T-cell (primary cell): Measurements from ENCODE around the gene HLA-A. TPM values are rescaled to one million over a fixed set of nuclear protein-coding genes. Genes with fewer than 3 reads are reported as not detected.

Source experiments
- ATAC-seq, 4 experiments: fragments of 200-7000 bp in 3 of 4; fragments of 150-1000 bp in 1 of 4; cut with Tn5 transposase; replicated peaks in 1 of 4; 1 replicate in 3 of 4; 2 replicates in 1 of 4; pipeline ENCODE4 v1.10.0; 2021; ENCODE audit warnings: moderate library complexity in 3 of 4, mild to moderate bottlenecking in 2 of 4, moderate number of reproducible peaks in 1 of 4
- CTCF ChIA-PET, 2 donors: fragments of 300-600 bp; sonication (Branson Sonifier 250); formaldehyde crosslinking; loops; one replicate each; lab custom pipeline; 2022; ENCODE audit warnings: antibody characterized with exemption in 2 of 2; lab: Charles Lee
- POLR2A ChIA-PET, 2 donors: fragments of 300-600 bp; sonication (Branson Sonifier 250); formaldehyde crosslinking; loops; one replicate each; lab custom pipeline; 2022; ENCODE audit warnings: antibody characterized with exemption in 2 of 2; lab: Charles Lee
- DNase-seq, 35 experiments: peaks; one replicate each; pipeline versions ENCODE4 v3.0.0 to v3.0.0-alpha.2; 2013 to 2023
- H3K27ac ChIP-seq: one replicate; pipeline ENCODE4 v1.5.1; 2013; ENCODE audit warnings: low read length
- H3K27me3 ChIP-seq, 2 experiments: replicated peaks in 1 of 2; 1 replicate in 1 of 2; 2 replicates in 1 of 2; pipeline versions ENCODE4 v1.6.1 to v1.7.0; 2013; ENCODE audit warnings: low read length in 1 of 2, mixed read lengths in 1 of 2; ENCODE audit not compliant: control insufficient read depth in 2 of 2, insufficient read depth in 2 of 2; ENCODE audit errors: extremely low read depth in 1 of 2
- H3K36me3 ChIP-seq, 2 donors: 1 replicate in 1 of 2; 2 replicates in 1 of 2; pipeline versions ENCODE4 v1.6.1 to v1.7.0; 2013; ENCODE audit warnings: low read length in 1 of 2; ENCODE audit not compliant: control insufficient read depth in 2 of 2, insufficient read depth in 1 of 2; ENCODE audit errors: extremely low read depth in 1 of 2
- H3K4me1 ChIP-seq, 2 experiments: 1 replicate in 1 of 2; 2 replicates in 1 of 2; pipeline versions ENCODE4 v1.6.1 to v1.7.0; 2013; ENCODE audit warnings: low read length in 2 of 2, mixed read lengths in 1 of 2; ENCODE audit not compliant: insufficient read depth in 2 of 2, control insufficient read depth in 1 of 2; ENCODE audit errors: extremely low read depth in 1 of 2
- H3K4me3 ChIP-seq, 2 donors: 1 replicate in 1 of 2; 2 replicates in 1 of 2; pipeline versions ENCODE4 v1.5.1 to v1.7.0; 2013; ENCODE audit warnings: mild to moderate bottlenecking in 2 of 2, low read length in 1 of 2, moderate library complexity in 1 of 2; ENCODE audit not compliant: control insufficient read depth in 1 of 2; ENCODE audit errors: extremely low read depth in 1 of 2
- H3K9me3 ChIP-seq: 2 replicates; pipeline ENCODE4 v1.7.0; 2013
- H3K27ac Mint-ChIP-seq, 2 donors: one replicate each; pipeline ENCODE4 v1.8.0; 2020 to 2021; ENCODE audit warnings: mild to moderate bottlenecking in 2 of 2, mixed read lengths in 2 of 2
- H3K27me3 Mint-ChIP-seq, 2 donors: one replicate each; pipeline ENCODE4 v1.8.0; 2021 to 2022; ENCODE audit warnings: mixed read lengths in 2 of 2
- H3K36me3 Mint-ChIP-seq: one replicate; pipeline ENCODE4 v1.8.0; 2021; ENCODE audit warnings: mixed read lengths
- H3K4me1 Mint-ChIP-seq, 3 donors: one replicate each; pipeline ENCODE4 v1.8.0; 2020 to 2022; ENCODE audit warnings: mixed read lengths in 3 of 3, mild to moderate bottlenecking in 1 of 3
- H3K4me3 Mint-ChIP-seq, 3 donors: one replicate each; pipeline ENCODE4 v1.8.0; 2020 to 2022; ENCODE audit warnings: mild to moderate bottlenecking in 3 of 3, mixed read lengths in 3 of 3, moderate library complexity in 3 of 3
- H3K9me3 Mint-ChIP-seq, 3 donors: one replicate each; pipeline ENCODE4 v1.8.0; 2020 to 2022; ENCODE audit warnings: mixed read lengths in 3 of 3
- WGBS: methylation state at CpG from one replicate; pipeline ENCODE4 v1.1.5; 2013; ENCODE audit warnings: missing lambda C conversion rate; ENCODE audit not compliant: insufficient coverage; 5-methylcytosine and 5-hydroxymethylcytosine counted together
- total RNA-seq, 35 experiments: library from RNA in 6 of 35; stranded (reverse) in 6 of 35; fragments of 120-200 nt in 1 of 35; gene quantifications; one replicate each; pipeline versions ENCODE4 v1.2.1 to v1.2.4 and lab custom pipeline; 2013 to 2026

The HLA-A gene
- total RNA-seq, 5 donors from 2014 or later (not counting 1 experiment from before 2014, with no cell fraction given) = 1,578 to 2,596 (median 2,172) TPM

- Histone ChIP-seq H3K27ac (no peak overlapping the region), H3K4me1 (peaks cover 5 to 32% of the 10 kb centered on the region in 2 experiments), H3K9me3 (no peaks in the 10 kb centered on the region), H3K4me3 (no peak overlapping the region), H3K36me3 (no peaks in the 10 kb centered on the region), H3K27me3 (no peaks in the 10 kb centered on the region)
- H3K4me3 Mint-ChIP-seq = peak overlapping the region in 1 of 3 donors; percentile 87
- ATAC-seq (no peak), DNase-seq (no peak)
- WGBS = 100% methylated on average over 1 of the region's 3 CpGs
- H3K4me1 Mint-ChIP-seq = peaks cover 14 to 44% (median 29%) of the 10 kb centered on the region in 3 donors
- H3K27ac Mint-ChIP-seq = peak overlapping the region in 1 of 2 donors; percentile 19
- ChIA-PET POLR2A (no interaction called here), CTCF (no interaction called here)
- H3K27me3 Mint-ChIP-seq = no peaks in the 10 kb centered on the region
- no peaks in the 10 kb centered on the region for H3K9me3 Mint-ChIP-seq
- peaks cover 8% of the 10 kb centered on the region for H3K36me3 Mint-ChIP-seq
Measured at GRCh38 chr6:29924287-29924686, 18.0 kb upstream of the HLA-A start.

- no peaks in the 10 kb centered on the region for H3K9me3 Mint-ChIP-seq
Measured at GRCh38 chr6:29924731-29925130, 17.6 kb upstream of the HLA-A start.

GRCh38 chr6:29925321-29925720 is 17.0 kb upstream of the HLA-A start:
- ChIA-PET POLR2A (interaction anchor here in 1 of 2 donors (0.5 kb wide), 1 partner anchor 16 kb away, joined by 4 read pairs; no protein-coding TSS in a partner anchor), CTCF (no interaction called here)
- WGBS = 100% methylated on average over 1 of the region's 6 CpGs
- Histone ChIP-seq H3K27me3 (no peaks in the 10 kb centered on the region), H3K9me3 (no peaks in the 10 kb centered on the region), H3K36me3 (no peaks in the 10 kb centered on the region), H3K4me1 (peaks cover 5 to 32% of the 10 kb centered on the region in 2 experiments), H3K4me3 (no peak overlapping the region), H3K27ac (no peak overlapping the region)
- DNase-seq (no peak), ATAC-seq (no peak)
- Mint-ChIP-seq H3K9me3 (no peaks in the 10 kb centered on the region), H3K36me3 (peaks cover 15% of the 10 kb centered on the region), H3K4me1 (peaks cover 14 to 46% (median 29%) of the 10 kb centered on the region in 3 donors), H3K27ac (peak overlapping the region; percentile 92 to 97), H3K27me3 (no peaks in the 10 kb centered on the region), H3K4me3 (peak overlapping the region; percentile 83 to 92 (median 87))

More at GRCh38 chr6:29924731-29925130, 17.6 kb upstream of the HLA-A start:
- Histone ChIP-seq H3K27ac (no peak overlapping the region), H3K27me3 (no peaks in the 10 kb centered on the region), H3K36me3 (no peaks in the 10 kb centered on the region), H3K9me3 (no peaks in the 10 kb centered on the region), H3K4me3 (no peak overlapping the region), H3K4me1 (peaks cover 5 to 32% of the 10 kb centered on the region in 2 experiments)
- 48% methylated on average over 3 of the region's 3 CpGs for WGBS
- POLR2A ChIA-PET = no interaction called here
- Mint-ChIP-seq H3K4me1 (peaks cover 14 to 46% (median 29%) of the 10 kb centered on the region in 3 donors), H3K27ac (peak overlapping the region; percentile 80 to 90), H3K4me3 (peak overlapping the region; percentile 34 to 87 (median 72)), H3K36me3 (peaks cover 10% of the 10 kb centered on the region), H3K27me3 (no peaks in the 10 kb centered on the region)
- peak in 1 of 4 experiments; percentile 18 for ATAC-seq
- CTCF ChIA-PET = no interaction called here
- peak in 2 of 35 experiments; percentile 23 to 33 for DNase-seq

- H3K27me3 ChIP-seq = no peaks in the 10 kb centered on the region
- H3K9me3 Mint-ChIP-seq = no peaks in the 10 kb centered on the region
- H3K36me3 Mint-ChIP-seq = peaks cover 17% of the 10 kb centered on the region
- POLR2A ChIA-PET = interaction anchor here in 1 of 2 donors (0.5 kb wide), 1 partner anchor 16 kb away, joined by 4 read pairs; no protein-coding TSS in a partner anchor
- H3K4me3 Mint-ChIP-seq = peak overlapping the region; percentile 83 to 92 (median 87)
- H3K27ac ChIP-seq = peak overlapping the region; percentile 94
- peaks cover 14 to 46% (median 29%) of the 10 kb centered on the region in 3 donors for H3K4me1 Mint-ChIP-seq
- ATAC-seq (no peak), DNase-seq (peak in 2 of 35 experiments; percentile 3 to 67)
- WGBS = 68% methylated on average over 8 of the region's 24 CpGs
- H3K36me3 ChIP-seq = no peaks in the 10 kb centered on the region
- CTCF ChIA-PET = no interaction called here
- H3K4me3 ChIP-seq = peak overlapping the region; percentile 82 to 86
- H3K27ac Mint-ChIP-seq = peak overlapping the region; percentile 92 to 97
- H3K9me3 ChIP-seq = no peaks in the 10 kb centered on the region
- H3K4me1 ChIP-seq = peaks cover 5 to 32% of the 10 kb centered on the region in 2 experiments
- no peaks in the 10 kb centered on the region for H3K27me3 Mint-ChIP-seq
Measured at GRCh38 chr6:29925727-29926412, 16.5 kb upstream of the HLA-A start.

GRCh38 chr6:29926413-29927274 is 15.7 kb upstream of the HLA-A start:
- peak overlapping the region; percentile 97 to 98 for H3K27ac Mint-ChIP-seq
- peaks cover 14 to 46% (median 29%) of the 10 kb centered on the region in 3 donors for H3K4me1 Mint-ChIP-seq
- CTCF ChIA-PET = no interaction called here
- H3K4me3 ChIP-seq = peak overlapping the region; percentile 82 to 86
- H3K36me3 Mint-ChIP-seq = peaks cover 19% of the 10 kb centered on the region
- peak overlapping the region; percentile 83 to 92 (median 87) for H3K4me3 Mint-ChIP-seq
- no peaks in the 10 kb centered on the region for H3K36me3 ChIP-seq
- H3K27me3 ChIP-seq = no peaks in the 10 kb centered on the region
- ATAC-seq (peak; percentile 84 to 95 (median 92)), DNase-seq (peak; percentile 50 to 91 (median 78))
- no peaks in the 10 kb centered on the region for H3K27me3 Mint-ChIP-seq
- 5% methylated on average over 78 of the region's 82 CpGs for WGBS
- peaks cover 5 to 32% of the 10 kb centered on the region in 2 experiments for H3K4me1 ChIP-seq
- no peaks in the 10 kb centered on the region for H3K9me3 ChIP-seq
- POLR2A ChIA-PET = no interaction called here
- H3K27ac ChIP-seq = peak overlapping the region; percentile 94
- no peaks in the 10 kb centered on the region for H3K9me3 Mint-ChIP-seq

GRCh38 chr6:29927275-29927569 is 15.1 kb upstream of the HLA-A start:
- ChIA-PET POLR2A (no interaction called here), CTCF (no interaction called here)
- Histone ChIP-seq H3K27me3 (no peaks in the 10 kb centered on the region), H3K36me3 (no peaks in the 10 kb centered on the region), H3K27ac (peak overlapping the region; percentile 91), H3K4me1 (peaks cover 5 to 32% of the 10 kb centered on the region in 2 experiments), H3K4me3 (peak overlapping the region; percentile 57 to 82), H3K9me3 (no peaks in the 10 kb centered on the region)
- 24% methylated on average over 16 of the region's 16 CpGs for WGBS
- Mint-ChIP-seq H3K9me3 (no peaks in the 10 kb centered on the region), H3K27ac (peak overlapping the region; percentile 97 to 98), H3K4me1 (peaks cover 14 to 46% (median 29%) of the 10 kb centered on the region in 3 donors), H3K4me3 (peak overlapping the region; percentile 80 to 92 (median 87)), H3K36me3 (peaks cover 19% of the 10 kb centered on the region), H3K27me3 (no peaks in the 10 kb centered on the region)
- ATAC-seq (no peak), DNase-seq (no peak)
